Fibroblast of peridontal ligament (primary cell): ENCODE results near the gene NTSR2.

Experiments used
- DNase-seq: peaks from one replicate; pipeline ENCODE4 v3.0.0-alpha.2; 2010; ENCODE audit errors: extremely low read depth

Gene NTSR2

DNA sequence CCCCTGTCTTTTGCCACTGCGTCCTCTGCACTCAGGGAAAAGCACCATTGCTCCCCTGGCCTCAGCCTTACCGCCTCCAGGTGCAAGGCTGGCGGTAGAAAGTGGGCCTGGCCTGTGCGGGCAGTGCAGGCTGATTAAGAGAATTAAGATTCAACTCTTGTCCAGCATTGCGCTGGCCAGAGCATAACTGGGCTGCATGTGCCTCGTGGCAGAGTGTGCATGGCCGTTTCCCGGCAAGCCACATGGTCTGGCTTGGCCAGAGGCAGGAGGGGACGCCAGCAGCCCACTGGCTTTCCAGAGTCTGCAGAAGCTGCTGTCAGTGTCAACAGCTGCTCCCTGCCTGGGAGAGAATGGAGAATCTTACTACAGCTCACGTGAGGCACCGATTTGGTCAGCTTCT, 12.3 kb downstream of the NTSR2 start:
- no peak for DNase-seq

DNA sequence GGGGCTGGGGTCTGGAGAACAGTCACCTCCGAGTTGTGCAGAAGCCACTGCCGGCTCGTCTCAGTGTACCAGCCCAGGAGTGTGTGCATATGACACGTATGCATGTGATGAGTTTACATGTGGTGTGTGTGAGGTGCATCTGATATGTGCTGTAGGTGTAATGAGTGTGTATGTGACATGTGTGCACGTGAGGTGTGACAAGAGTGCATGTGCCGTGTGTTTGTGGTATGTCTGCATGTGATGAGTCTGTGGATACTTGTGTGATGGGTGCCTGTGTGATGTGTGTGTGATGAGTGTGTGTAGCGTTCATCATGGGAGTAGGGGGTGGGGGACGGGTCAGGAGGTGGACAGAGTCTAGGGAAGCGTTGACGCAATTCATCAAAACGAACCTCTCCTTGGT, 12.8 kb downstream of the NTSR2 start:
- no peak for DNase-seq

DNA sequence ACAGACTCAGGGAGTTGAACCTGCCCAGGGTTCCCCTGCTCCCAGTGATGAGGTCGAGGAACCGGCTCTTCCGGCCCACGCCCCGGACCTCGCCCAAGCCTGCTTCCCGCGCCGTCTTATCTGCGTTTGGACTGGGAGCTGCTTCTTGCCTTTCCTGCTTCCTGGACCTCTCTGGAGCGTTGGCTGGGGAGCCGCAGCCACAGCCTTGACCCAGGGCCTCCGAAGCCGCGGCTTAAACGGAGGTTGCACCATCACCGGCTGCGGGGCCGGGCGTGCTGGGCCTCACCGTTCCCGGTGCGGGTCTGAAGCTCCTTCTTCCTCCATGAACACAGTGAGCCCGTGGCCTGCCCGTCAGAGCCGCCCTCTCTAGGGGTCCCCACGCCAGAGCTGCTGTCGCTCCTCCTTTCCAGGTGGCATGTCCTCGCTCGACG, 13.3 kb downstream of the NTSR2 start:
- no peak for DNase-seq

DNA sequence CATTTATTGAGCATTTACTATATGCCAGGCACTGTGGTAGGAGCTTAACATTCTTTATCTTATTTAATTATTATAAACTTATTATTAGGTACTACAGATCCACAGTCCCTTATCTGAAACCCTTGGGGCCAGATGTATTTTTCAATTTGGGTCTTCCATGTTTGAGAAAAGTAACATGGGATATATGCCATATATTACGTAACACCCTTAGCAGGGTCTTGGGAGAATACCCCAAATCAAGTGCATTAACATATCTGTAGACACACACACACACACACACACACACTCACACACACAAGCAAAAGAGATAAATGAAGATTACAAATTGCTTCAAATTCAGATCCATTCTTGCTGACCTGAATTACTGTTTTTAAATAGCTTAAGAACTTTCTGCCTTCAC, 13.7 kb downstream of the NTSR2 start:
- DNase-seq = no peak

DNA sequence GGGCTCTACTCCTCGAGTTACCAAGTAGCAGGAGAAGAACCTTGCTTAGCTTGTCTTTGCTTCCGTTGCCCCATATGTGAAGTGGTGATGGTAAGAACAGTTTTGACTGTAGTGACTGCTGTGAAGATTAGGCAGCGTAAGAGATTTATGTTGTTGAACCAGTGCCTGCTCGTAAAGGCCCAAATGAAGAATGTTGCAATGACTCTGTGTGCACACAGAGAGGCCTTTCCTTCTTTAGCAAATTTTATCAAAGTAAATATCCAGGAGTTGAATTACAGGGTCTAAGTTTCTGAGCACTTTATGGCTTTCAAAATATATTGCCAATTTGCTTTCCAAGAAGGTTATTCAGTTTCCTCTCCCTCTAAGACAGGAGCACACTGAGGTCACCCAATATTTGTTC, 14.5 kb downstream of the NTSR2 start:
- DNase-seq = no peak

DNA sequence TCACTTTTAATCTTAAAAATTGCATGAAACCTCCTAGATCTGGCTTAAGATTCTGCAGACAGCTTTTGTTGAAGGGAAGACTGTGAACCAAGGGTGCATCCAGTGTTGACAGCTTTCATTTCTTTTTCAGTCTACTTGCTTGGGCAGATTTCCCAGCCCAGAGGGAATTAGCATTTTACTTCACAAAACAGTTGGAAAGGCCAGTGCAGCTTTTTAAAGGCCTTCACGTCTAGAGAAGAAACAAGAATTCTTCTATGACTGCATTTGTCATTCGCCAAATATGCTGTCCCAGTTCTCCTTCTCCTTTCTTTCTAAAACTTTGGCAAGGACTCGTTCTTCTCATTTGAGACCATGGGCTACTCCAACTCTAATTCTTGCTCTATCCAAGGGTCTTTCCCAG, 17.4 kb downstream of the NTSR2 start:
- DNase-seq = peak; percentile 3

DNA sequence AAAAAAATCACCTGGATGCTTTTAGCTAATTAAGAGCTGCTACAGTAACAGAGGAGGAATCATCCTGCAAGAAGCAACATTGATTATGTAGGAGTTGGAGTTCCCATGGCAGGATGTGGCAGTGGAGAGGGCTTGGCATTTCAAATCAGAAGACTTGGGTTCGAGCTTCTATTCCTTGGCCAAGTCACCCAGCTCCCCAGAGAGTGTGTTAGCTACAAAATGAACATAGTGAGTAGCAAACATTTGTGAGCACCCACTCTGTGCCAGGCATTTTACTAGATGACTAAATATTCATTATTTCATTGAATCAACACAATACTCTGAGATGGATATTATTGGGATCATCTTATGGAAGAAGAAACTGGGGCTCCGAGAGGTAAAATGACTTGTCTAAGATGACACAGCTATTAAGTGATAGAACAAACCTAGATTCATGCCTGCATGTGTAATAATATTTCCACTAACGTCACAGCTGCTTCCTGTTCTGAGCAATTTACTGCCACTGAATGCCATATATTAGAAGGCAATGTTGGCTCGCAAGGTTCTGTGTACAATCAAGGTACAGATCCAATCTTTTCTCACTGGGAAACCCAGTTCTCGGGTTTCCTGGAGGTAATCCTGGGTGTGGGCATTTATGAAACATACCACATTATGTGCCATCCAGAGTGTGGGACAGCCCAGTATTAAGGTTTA, 18.0 kb downstream of the NTSR2 start:
- DNase-seq = no peak

DNA sequence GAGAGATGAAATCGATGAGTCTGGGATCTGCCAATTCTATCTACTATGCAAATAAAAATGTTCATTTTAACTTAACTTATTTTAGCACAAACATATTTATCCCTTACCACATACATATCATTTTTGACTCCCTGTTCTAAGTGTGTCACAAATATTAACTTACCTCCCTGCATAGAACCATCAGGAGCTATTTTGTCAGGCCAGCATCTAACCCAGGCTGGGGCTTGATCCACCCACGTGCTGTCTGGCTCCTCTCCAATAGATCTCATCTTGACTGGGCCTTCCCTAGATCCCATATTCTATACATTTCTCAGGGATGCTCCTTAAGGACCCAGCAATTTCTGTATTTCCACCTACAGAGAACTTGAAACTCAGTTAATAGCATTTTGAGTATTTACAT, 20.9 kb downstream of the NTSR2 start:
- DNase-seq = no peak

DNA sequence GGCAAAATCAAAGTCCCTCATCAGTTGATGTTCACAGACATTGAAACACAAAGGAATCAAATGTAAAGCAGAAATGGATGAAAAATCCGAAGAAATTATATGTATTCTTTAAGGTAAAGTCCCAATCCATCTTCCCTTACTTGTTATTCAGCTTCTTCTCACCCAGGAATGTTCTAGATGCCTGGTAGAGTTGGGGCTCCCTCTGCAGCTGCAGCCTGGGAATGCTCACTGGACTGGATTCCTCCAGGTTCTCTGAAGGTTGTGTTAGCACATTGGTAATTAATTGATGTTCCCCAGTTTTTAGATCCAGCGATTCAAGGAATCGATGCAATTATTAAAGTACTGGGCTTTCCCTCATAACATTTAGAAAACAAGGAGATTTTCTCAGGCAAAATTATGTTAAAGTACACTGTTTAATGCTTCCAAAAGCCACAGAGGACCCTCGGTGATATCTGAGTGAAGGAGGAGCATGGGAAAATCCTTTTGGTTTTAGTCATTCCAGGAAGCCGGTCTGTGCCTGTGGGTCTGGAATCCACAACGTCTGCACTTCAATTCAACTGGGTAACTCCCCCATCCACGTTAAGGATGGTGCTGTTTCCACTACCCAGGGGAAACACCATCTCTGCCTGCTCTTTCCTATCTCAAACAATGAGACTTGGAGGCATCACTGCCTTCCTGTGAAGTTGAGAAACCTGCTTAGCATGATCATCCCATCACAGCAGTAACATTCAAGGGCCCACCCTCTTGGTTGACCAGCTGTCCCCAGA, 22.0 kb downstream of the NTSR2 start:
- DNase-seq = peak; percentile 5

DNA sequence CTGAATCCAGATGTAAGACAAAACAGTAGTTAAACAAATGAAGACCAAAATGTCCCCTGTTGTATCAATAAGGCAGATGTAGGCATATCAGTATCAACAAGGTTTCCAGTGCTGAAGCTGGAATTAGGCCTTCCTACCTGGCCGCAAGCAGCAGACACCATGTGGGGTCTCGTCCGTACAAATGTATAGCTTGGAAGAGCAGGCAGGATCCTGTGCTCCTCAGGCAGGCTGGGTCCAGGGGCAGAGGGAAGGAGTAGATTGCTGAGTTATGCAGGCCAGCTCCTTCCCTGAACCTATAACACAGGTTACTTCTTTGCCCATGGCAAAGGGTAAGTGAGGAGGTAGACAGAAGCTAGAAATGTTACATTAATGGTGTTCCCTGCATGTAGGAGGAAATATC, 23.5 kb downstream of the NTSR2 start:
- no peak for DNase-seq

DNA sequence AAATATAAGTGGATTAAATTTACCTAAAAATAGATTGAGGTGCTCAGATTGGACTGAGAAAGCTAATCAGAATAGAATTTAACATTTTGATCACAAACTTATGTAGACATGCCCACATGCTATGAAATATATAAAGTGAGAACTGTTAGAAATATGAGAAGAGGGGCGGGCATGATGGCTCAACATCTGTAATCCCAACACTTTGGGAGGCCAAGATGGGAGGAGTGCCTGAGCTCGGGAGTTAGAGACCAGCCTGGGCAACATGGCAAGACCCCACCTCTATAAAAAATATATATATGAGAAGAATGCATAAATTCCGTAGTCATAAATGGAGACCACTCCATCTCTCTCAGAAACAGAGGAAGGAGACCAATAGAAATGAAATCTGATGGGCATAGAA, 25.7 kb downstream of the NTSR2 start:
- DNase-seq = no peak

DNA sequence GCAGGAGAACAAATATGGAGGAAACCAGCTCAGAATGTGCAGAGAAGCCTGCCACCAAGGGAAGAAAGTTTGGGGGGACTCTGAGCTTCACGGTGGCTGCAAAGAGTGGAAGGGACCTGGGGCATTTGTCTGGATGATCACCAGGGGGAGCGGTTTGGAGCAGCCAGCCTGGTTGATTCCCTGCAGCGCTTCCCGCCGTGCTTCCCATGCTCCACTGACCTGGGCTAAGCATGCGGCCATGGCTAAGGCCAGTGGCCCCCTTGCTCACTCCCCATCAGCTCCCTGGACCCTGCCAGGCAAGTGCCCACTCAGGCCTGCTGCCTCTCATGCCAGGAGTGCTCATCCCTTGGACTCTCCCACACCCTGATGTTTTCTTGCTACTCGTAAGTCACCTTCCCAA, 27.0 kb downstream of the NTSR2 start:
- DNase-seq = no peak

DNA sequence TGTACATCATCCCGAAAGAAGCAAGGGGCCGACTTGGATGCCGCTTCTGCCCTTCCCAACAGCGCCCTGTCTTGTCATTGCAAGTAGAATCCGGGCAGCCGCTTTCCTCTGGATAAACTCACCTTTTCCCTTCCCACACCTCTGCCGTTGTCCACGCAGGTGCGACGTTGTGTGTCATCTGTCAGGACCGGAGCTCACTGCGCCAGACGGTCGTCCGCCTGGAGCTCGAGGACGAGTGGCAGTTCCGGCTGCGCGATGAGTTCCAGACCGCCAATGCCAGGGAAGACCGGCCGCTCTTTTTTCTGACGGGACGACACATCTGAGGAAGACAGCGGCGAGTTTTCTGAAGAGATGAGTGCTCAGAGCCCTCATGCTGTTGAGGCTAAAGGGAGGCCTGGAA, 29.9 kb downstream of the NTSR2 start:
- no peak for DNase-seq

DNA sequence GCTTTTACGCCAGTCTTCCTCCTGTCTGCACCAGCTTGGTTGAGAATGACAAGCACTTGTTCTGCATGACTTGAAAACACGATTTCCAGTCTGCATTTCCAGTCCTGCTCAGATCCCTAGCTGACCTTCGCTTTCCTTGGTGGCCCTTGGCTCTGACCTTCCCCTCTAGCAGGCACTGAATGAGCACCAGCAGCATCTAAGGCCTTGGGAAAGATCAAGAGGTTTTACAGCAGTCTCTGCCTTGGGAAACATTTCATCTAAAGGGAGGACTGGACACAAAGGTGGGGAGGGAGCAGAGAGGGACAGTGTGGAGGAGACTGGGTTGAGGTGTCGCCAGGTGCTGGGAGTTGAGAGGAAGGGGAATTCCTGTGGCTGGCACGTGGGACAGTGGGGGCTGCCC, 30.5 kb downstream of the NTSR2 start:
- DNase-seq = no peak

DNA sequence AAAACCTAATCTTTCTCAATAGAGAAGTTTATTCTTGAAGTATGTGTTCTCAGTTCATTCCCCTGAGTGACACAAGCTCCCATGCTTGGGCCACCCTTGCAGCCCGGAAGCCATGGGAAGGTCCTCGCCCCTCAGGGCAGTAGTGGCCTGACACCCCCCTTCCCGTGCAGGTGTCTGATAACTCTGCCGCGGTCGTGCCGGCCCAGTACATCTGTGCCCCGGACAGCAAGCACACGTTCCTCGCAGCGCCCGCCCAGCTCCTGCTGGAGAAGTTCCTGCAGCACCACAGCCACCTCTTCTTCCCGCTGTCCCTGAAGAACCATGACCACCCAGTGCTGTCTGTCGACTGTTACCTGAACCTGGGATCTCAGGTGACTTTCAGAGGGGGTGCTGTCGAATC, 32.4 kb downstream of the NTSR2 start:
- DNase-seq = no peak

DNA sequence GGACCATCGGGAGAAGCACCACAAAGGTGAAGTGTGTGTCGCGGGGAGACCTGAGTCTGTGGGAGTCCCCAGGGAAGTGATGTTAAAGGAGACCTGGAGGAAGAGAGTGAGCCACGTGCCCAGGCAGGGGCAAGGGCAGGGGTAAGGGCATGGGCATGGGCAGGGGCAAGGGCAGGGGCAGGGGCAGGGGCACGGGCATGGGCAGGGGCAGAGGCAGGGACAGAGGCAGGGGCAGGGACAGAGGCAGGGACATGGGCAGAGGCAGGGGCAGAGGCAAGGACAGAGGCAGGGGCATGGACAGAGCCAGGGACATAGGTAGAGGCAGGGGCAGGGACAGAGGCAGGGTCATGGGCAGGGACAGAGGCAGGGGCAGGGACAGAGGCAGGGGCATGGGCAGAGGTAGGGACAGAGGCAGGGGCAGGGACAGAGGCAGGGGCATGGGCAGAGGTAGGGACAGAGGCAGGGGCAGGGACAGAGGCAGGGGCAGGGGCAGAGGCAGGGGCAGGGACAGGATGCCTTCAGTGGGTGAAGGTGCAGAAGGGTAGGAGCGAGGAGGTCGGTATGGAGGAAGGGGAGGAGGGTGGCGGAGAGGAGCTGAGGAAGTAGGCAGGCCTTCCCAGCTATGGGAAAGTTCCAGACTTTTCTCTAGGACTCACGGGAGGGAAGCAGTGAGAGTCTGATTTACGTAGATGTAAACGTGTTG, 33.3 kb downstream of the NTSR2 start:
- no peak for DNase-seq

DNA sequence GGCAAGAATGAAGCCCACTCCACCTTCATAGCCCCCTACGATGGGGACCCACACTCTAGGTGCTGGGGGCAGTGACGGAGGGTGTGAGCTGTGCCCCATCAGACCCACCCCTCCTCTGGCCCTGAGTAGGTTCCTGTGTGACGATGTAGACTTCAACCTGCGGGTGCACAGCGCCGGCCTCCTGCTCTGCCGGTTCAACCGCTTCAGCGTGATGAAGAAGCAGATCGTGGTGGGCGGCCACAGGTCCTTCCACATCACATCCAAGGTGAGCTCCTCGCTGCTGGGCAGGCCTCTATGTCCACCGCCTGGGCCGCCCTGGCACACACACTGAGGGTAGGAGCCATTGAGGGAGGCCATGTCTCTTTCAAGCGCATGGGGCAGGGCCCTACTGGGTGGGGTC, 34.9 kb downstream of the NTSR2 start:
- no peak for DNase-seq

DNA sequence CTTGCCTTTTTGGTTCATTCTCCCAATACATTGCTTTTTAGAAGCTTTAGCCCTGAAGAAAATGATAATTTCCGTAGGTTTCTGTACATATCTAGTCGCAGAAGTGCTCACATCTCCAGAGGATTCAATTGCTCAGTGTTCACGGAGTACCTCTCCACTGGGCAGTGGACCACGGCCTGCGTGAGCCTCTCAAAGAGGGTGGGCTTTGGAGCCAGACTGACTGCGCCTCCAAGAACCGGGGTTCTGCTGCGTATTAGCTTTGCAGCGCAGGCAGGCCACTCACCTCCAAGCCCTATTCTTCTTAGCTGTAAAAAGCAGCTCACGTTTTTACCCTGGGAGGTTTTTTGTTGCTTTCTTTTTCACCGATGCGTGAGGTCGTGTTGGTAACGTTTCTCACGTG, 35.4 kb downstream of the NTSR2 start:
- DNase-seq = no peak

DNA sequence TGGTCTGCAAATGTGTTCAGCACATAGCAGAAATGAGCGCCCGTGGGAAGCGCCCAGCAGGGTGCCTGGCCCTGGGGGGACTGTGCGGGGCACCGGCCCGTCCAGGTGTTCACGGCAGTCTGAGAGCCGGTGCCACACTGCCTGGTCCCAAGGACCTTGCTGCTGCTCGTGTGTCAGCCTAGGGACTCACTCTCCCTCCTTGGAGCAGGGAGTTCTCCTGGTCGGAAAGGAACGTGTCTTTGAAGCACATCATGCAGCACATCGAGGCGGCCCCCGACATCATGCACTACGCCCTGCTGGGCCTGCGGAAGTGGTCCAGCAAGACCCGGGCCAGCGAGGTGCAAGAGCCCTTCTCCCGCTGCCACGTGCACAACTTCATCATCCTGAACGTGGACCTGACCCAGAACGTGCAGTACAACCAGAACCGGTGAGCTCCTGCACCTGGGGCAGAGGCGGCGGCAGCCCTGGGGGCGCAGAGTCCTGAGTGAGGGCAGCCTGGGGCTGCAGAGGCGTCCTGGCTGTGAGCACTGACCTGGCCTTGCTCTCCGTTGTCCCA, 36.0 kb downstream of the NTSR2 start:
- DNase-seq = no peak

DNA sequence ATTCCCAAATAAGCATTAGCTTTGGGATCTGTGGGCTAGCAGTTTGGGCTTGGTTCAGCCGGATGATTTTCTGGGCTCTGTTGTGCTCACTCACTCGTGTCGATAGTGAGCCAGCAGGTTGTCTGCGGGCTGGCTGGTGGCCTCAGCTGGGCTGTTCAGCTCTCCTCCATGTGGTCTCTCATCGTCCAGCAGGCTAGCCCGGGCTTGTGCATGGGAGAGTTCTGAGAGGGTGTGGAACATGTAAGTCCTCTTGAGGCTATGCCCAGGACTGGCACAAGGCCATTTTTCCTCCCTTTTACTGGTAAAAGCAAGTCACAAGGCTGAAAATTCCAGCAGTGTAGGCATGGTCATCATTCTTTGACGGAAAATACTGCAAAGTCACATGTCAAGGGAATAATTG, 38.5 kb downstream of the NTSR2 start:
- peak; percentile 17 for DNase-seq

DNA sequence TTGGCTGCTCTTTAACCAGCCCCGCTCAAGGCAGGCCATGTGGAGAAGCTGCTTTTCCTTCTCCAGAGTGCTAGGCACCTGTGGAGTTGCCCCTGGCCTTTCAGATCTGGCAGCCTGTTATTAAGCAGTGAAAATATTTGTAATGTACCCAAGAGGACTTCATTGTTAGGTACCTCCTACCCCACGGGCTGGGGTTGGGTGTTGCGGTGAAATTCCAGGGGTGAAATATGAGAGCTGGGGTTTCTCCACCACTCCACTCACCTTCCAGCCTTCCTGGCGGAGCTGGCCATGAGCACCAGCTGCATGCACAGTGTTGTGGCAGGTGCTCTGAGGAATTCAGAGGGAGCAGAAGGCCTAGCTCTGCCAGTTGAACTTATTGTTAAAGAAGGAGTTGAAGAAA, 39.1 kb downstream of the NTSR2 start:
- DNase-seq = no peak

DNA sequence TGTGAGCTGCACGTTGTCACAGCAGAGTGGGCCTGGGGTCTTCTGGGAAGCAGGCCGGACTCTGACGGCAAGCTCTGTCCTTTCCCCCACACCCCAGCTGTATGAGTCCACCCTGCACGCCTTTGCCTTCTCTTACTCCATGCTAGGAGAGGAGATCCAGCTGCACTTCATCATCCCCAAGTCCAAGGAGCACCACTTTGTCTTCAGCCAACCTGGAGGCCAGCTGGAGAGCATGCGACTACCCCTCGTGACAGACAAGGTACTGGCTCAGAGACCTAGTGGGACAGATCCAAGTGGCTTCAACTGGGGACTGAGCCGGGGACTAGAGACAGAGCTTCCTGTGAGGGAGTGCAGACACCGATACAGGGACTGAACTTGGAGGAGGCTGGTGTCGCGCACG, 40.1 kb downstream of the NTSR2 start:
- DNase-seq = no peak

DNA sequence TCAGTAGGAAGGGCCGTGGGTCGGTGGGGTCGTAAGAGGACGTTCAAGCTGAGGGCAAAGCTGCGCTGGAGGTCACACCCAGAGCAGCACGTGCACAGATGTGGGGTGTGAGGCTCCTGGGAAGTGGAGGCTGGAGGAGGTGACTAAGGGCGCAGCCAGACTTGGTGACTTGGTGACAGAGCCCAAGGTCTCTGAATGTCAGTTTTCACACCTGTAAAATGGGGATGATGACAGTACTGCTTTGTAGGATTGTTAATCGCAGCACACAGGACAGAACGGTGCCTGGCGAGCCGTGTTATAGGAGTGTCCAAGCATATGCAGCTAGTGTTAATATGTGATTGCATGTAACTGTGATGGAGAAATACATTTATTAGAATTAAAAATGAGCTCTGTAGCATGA, 40.8 kb downstream of the NTSR2 start:
- DNase-seq = no peak
